T-helper 1 cell (primary cell): ENCODE measurements around the gene PTPRT.

ENCODE experiments used
- DNase-seq, 5 donors: peaks; one replicate each; pipeline ENCODE4 v3.0.0-alpha.2; 2012 to 2020

PTPRT gene

GRCh38 chr20:42432496-42433334, 757.0 kb downstream of the PTPRT start:
- no peak for DNase-seq

- DNase-seq: no peak
Measured at GRCh38 chr20:42430598-42430997, 759.1 kb downstream of the PTPRT start.

- no peak for DNase-seq
Measured at GRCh38 chr20:42429761-42430458, 759.8 kb downstream of the PTPRT start.

GRCh38 chr20:42419814-42420532, 769.7 kb downstream of the PTPRT start:
- no peak for DNase-seq

GRCh38 chr20:42406826-42407225, 782.9 kb downstream of the PTPRT start:
- DNase-seq: no peak

- DNase-seq: no peak
Measured at GRCh38 chr20:42402455-42402854, 787.3 kb downstream of the PTPRT start.

GRCh38 chr20:42401613-42402012, 788.1 kb downstream of the PTPRT start:
- no peak for DNase-seq

- DNase-seq: no peak
Measured at GRCh38 chr20:42399802-42400201, 789.9 kb downstream of the PTPRT start.

GRCh38 chr20:42392442-42392841, 797.3 kb downstream of the PTPRT start:
- DNase-seq: no peak

GRCh38 chr20:42391807-42392206, 797.9 kb downstream of the PTPRT start:
- no peak for DNase-seq

- no peak for DNase-seq
Measured at GRCh38 chr20:42380287-42380686, 809.4 kb downstream of the PTPRT start.

GRCh38 chr20:42379385-42379784, 810.3 kb downstream of the PTPRT start:
- no peak for DNase-seq

GRCh38 chr20:42378826-42379225, 810.9 kb downstream of the PTPRT start:
- DNase-seq: no peak

GRCh38 chr20:42376131-42376530, 813.6 kb downstream of the PTPRT start:
- DNase-seq: no peak

GRCh38 chr20:42373049-42373448, 816.7 kb downstream of the PTPRT start:
- no peak for DNase-seq

- DNase-seq: no peak
Measured at GRCh38 chr20:42370075-42370474, 819.6 kb downstream of the PTPRT start.

- DNase-seq: no peak
Measured at GRCh38 chr20:42368910-42369309, 820.8 kb downstream of the PTPRT start.

GRCh38 chr20:42366626-42367025, 823.1 kb downstream of the PTPRT start:
- no peak for DNase-seq

- DNase-seq: no peak
Measured at GRCh38 chr20:42364446-42364845, 825.3 kb downstream of the PTPRT start.

GRCh38 chr20:42361402-42361970, 828.2 kb downstream of the PTPRT start:
- DNase-seq: no peak

- no peak for DNase-seq
Measured at GRCh38 chr20:42360621-42361020, 829.1 kb downstream of the PTPRT start.

- no peak for DNase-seq
Measured at GRCh38 chr20:42359617-42360016, 830.1 kb downstream of the PTPRT start.

- no peak for DNase-seq
Measured at GRCh38 chr20:42352096-42352495, 837.6 kb downstream of the PTPRT start.
